H9 (cell line): ENCODE measurements around the gene TNIP3. TPM values are rescaled to one million over a fixed set of nuclear protein-coding genes. Genes with fewer than 3 reads are reported as not detected.

Experiments used
- DNase-seq: peaks from one replicate; pipeline ENCODE4 v3.0.0-alpha.2; 2017
- H2AFZ ChIP-seq: one replicate; pipeline ENCODE4 v1.6.1; 2013; ENCODE audit warnings: mild to moderate bottlenecking, low read length, control low read depth, moderate library complexity
- H2AK5ac ChIP-seq: 2 replicates; pipeline ENCODE4 v1.6.1; 2013; ENCODE audit warnings: low read length, control low read depth, mixed read lengths; ENCODE audit not compliant: insufficient read length
- H2BK120ac ChIP-seq: one replicate; pipeline ENCODE4 v1.6.1; 2013; ENCODE audit warnings: low read depth, mild to moderate bottlenecking, low read length, control low read depth, inconsistent platforms; ENCODE audit not compliant: poor library complexity, severe bottlenecking
- H2BK12ac ChIP-seq: 2 replicates; pipeline ENCODE4 v1.6.1; 2013; ENCODE audit warnings: low read length, control low read depth, mixed read lengths, low read depth; ENCODE audit not compliant: insufficient read length
- H2BK15ac ChIP-seq: 2 replicates; pipeline ENCODE4 v1.6.1; 2013; ENCODE audit warnings: low read depth, low read length, control low read depth
- H2BK20ac ChIP-seq: one replicate; pipeline ENCODE4 v1.6.1; 2013; ENCODE audit warnings: low read depth, mild to moderate bottlenecking, low read length, control low read depth, inconsistent platforms; ENCODE audit not compliant: poor library complexity, severe bottlenecking
- H2BK5ac ChIP-seq: 2 replicates; pipeline ENCODE4 v1.6.1; 2013; ENCODE audit warnings: low read length, control low read depth, mixed read lengths; ENCODE audit not compliant: insufficient read length
- H3K14ac ChIP-seq: 2 replicates; pipeline ENCODE4 v1.6.1; 2013; ENCODE audit warnings: low read length, control low read depth; ENCODE audit not compliant: insufficient read depth
- H3K18ac ChIP-seq: 2 replicates; pipeline ENCODE4 v1.6.1; 2013; ENCODE audit warnings: low read depth, mild to moderate bottlenecking, mixed read lengths, low read length, control low read depth; ENCODE audit not compliant: insufficient read length
- H3K23ac ChIP-seq: 2 replicates; pipeline ENCODE4 v1.6.1; 2013; ENCODE audit warnings: low read length, control low read depth, mixed read lengths, low read depth; ENCODE audit not compliant: insufficient read length
- H3K23me2 ChIP-seq: 2 replicates; pipeline ENCODE4 v1.6.1; 2013; ENCODE audit warnings: low read depth, mild to moderate bottlenecking, mixed read lengths, low read length, control low read depth; ENCODE audit not compliant: insufficient read length, poor library complexity, severe bottlenecking
- H3K27ac ChIP-seq: 2 replicates; pipeline ENCODE4 v1.5.1; 2013; ENCODE audit warnings: low read length, control low read depth, mixed read lengths, low read depth; ENCODE audit not compliant: insufficient read length
- H3K27me3 ChIP-seq: 2 replicates; pipeline ENCODE4 v1.6.1; 2013; ENCODE audit warnings: low read length, control low read depth, inconsistent platforms; ENCODE audit not compliant: insufficient read depth
- H3K4ac ChIP-seq: 2 replicates; pipeline ENCODE4 v1.6.1; 2013; ENCODE audit warnings: low read depth, mild to moderate bottlenecking, control low read depth, inconsistent platforms, low read length, moderate library complexity
- H3K4me1 ChIP-seq: 2 replicates; pipeline ENCODE4 v1.6.1; 2013; ENCODE audit warnings: low read length, control low read depth, inconsistent platforms; ENCODE audit not compliant: insufficient read depth
- H3K4me2 ChIP-seq: 2 replicates; pipeline ENCODE4 v1.6.1; 2013; ENCODE audit warnings: low read length, control low read depth, mixed read lengths; ENCODE audit not compliant: insufficient read length, insufficient read depth
- H3K56ac ChIP-seq: 2 replicates; pipeline ENCODE4 v1.6.1; 2013; ENCODE audit warnings: low read depth, mild to moderate bottlenecking, mixed read lengths, low read length, control low read depth; ENCODE audit not compliant: insufficient read length
- H3K79me1 ChIP-seq: 2 replicates; pipeline ENCODE4 v1.6.1; 2013; ENCODE audit warnings: low read depth, mild to moderate bottlenecking, moderate library complexity, low read length, control low read depth, inconsistent platforms; ENCODE audit not compliant: insufficient read depth, poor library complexity, severe bottlenecking
- H3K79me2 ChIP-seq: 2 replicates; pipeline ENCODE4 v1.6.1; 2013; ENCODE audit warnings: low read length, control low read depth, inconsistent platforms; ENCODE audit not compliant: insufficient read depth
- H3K9ac ChIP-seq: 2 replicates; pipeline ENCODE4 v1.6.1; 2013; ENCODE audit warnings: low read length, control low read depth, mixed read lengths; ENCODE audit not compliant: insufficient read length; ENCODE audit errors: extremely low read depth
- H3K9me3 ChIP-seq: one replicate; pipeline ENCODE4 v1.6.1; 2013; ENCODE audit warnings: low read depth, low read length, inconsistent platforms; ENCODE audit not compliant: control insufficient read depth
- H3T11ph ChIP-seq: one replicate; pipeline ENCODE4 v1.6.1; 2013; ENCODE audit warnings: mild to moderate bottlenecking, low read length, control low read depth, inconsistent platforms
- H4K20me1 ChIP-seq: one replicate; pipeline ENCODE4 v1.6.1; 2013; ENCODE audit not compliant: control insufficient read depth, insufficient read length, insufficient read depth
- H4K5ac ChIP-seq: 2 replicates; pipeline ENCODE4 v1.6.1; 2013; ENCODE audit warnings: low read depth, mild to moderate bottlenecking, mixed read lengths, low read length, control low read depth; ENCODE audit not compliant: insufficient read length
- H4K8ac ChIP-seq: replicated peaks from 2 replicates; pipeline ENCODE4 v1.6.1; 2013; ENCODE audit warnings: low read length, control low read depth, mixed read lengths, low read depth; ENCODE audit not compliant: insufficient read length
- H4K91ac ChIP-seq: 2 replicates; pipeline ENCODE4 v1.6.1; 2013; ENCODE audit warnings: low read depth, mild to moderate bottlenecking, moderate library complexity, mixed read lengths, low read length, control low read depth; ENCODE audit not compliant: insufficient read length
- H3K27ac Mint-ChIP-seq, 3 experiments: 2 replicates in 2 of 3; 3 replicates in 1 of 3; pipeline ENCODE4 v1.8.0; 2020 to 2021; ENCODE audit warnings: mixed read lengths in 3 of 3, mild to moderate bottlenecking in 1 of 3, moderate library complexity in 1 of 3
- H3K27me3 Mint-ChIP-seq: 2 replicates; pipeline ENCODE4 v1.8.0; 2021; ENCODE audit warnings: low read depth, mild to moderate bottlenecking, moderate library complexity, mixed read lengths
- H3K36me3 Mint-ChIP-seq, 3 experiments: 2 replicates in 2 of 3; 3 replicates in 1 of 3; pipeline ENCODE4 v1.8.0; 2020 to 2021; ENCODE audit warnings: low read depth in 3 of 3, mixed read lengths in 3 of 3; ENCODE audit not compliant: insufficient read depth in 1 of 3
- H3K4me1 Mint-ChIP-seq, 2 experiments: 2 replicates each; pipeline ENCODE4 v1.8.0; 2020; ENCODE audit warnings: mixed read lengths in 2 of 2
- H3K4me3 Mint-ChIP-seq, 2 experiments: 2 replicates in 1 of 2; 3 replicates in 1 of 2; pipeline ENCODE4 v1.8.0; 2020 to 2021; ENCODE audit warnings: mild to moderate bottlenecking in 2 of 2, mixed read lengths in 2 of 2, moderate library complexity in 1 of 2
- H3K9me3 Mint-ChIP-seq, 2 experiments: 2 replicates in 1 of 2; 3 replicates in 1 of 2; pipeline ENCODE4 v1.8.0; 2020; ENCODE audit warnings: mild to moderate bottlenecking in 2 of 2, mixed read lengths in 2 of 2, moderate library complexity in 1 of 2
- WGBS: extraction: QIAGEN DNeasy Blood & Tissue Kit; methylation state at CpG from one replicate; pipeline ENCODE4 v1.1.7; 2013; ENCODE audit warnings: missing lambda C conversion rate, low lambda C conversion rate, mixed read lengths; ENCODE audit not compliant: insufficient read length; ENCODE audit errors: extremely low coverage; 5-methylcytosine and 5-hydroxymethylcytosine counted together
- total RNA-seq: library from RNA; stranded (reverse); gene quantifications from 2 replicates; pipeline ENCODE4 v1.2.1, GENCODE V29; 2021
- TF ChIP-seq, protein P1 (sequence below): fragments of 200-600 bp; sonication (generic); conservative IDR thresholded peaks from 3 replicates; pipeline ENCODE4 v1.8.0; 2021; ENCODE audit warnings: antibody characterized with exemption, mild to moderate bottlenecking

The TNIP3 gene
- total RNA-seq, 1 experiment from 2014 or later, result not detected

DNA sequence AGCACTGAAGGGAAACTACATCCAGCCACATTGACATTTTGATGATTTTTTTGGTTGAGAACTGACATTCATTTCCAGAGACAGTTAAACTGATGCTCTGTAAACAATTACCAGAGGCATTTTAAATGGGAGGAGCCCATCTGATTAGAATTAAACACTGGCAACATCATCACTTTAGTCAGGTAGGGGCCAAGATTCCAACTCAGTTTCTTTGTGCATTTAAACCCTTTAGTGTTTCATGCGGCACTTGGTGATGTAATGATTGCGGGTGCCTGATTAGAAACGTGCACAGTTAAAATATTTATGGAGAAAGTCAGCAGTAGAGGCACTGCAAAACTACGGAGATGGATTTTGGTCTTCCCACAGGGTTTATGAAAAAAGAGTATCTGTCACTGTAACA lies 16.1 kb downstream of the TNIP3 start:
- no peaks in the 10 kb centered on the region for H3K4me1 ChIP-seq
- Mint-ChIP-seq H3K9me3 (no peaks in the 10 kb centered on the region), H3K4me1 (no peaks in the 10 kb centered on the region), H3K36me3 (no peaks in the 10 kb centered on the region), H3K4me3 (no peak overlapping the region), H3K27ac (no peak overlapping the region), H3K27me3 (no peaks in the 10 kb centered on the region)
- no peak overlapping the region for H2BK120ac ChIP-seq
- H3K23ac ChIP-seq, result no peak overlapping the region
- H3K27ac ChIP-seq, result no peak overlapping the region
- H3K18ac ChIP-seq, result no peak overlapping the region
- no peak overlapping the region for H3T11ph ChIP-seq
- TF ChIP-seq, protein P1, sequence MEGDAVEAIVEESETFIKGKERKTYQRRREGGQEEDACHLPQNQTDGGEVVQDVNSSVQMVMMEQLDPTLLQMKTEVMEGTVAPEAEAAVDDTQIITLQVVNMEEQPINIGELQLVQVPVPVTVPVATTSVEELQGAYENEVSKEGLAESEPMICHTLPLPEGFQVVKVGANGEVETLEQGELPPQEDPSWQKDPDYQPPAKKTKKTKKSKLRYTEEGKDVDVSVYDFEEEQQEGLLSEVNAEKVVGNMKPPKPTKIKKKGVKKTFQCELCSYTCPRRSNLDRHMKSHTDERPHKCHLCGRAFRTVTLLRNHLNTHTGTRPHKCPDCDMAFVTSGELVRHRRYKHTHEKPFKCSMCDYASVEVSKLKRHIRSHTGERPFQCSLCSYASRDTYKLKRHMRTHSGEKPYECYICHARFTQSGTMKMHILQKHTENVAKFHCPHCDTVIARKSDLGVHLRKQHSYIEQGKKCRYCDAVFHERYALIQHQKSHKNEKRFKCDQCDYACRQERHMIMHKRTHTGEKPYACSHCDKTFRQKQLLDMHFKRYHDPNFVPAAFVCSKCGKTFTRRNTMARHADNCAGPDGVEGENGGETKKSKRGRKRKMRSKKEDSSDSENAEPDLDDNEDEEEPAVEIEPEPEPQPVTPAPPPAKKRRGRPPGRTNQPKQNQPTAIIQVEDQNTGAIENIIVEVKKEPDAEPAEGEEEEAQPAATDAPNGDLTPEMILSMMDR, result no peak
- WGBS, result no CpG with 5 or more reads among the region's 4 CpGs
- no peak overlapping the region for H3K14ac ChIP-seq
- H4K20me1 ChIP-seq, result no peaks in the 10 kb centered on the region
- no peak overlapping the region for H2AFZ ChIP-seq
- H2BK12ac ChIP-seq, result no peak overlapping the region
- no peak for DNase-seq
- no peak overlapping the region for H3K56ac ChIP-seq
- H4K5ac ChIP-seq, result no peak overlapping the region
- H3K4ac ChIP-seq, result no peak overlapping the region
- H3K27me3 ChIP-seq, result no peaks in the 10 kb centered on the region
- H4K8ac ChIP-seq, result no peak overlapping the region
- no peaks in the 10 kb centered on the region for H3K79me1 ChIP-seq
- no peak overlapping the region for H2BK5ac ChIP-seq
- no peak overlapping the region for H3K9ac ChIP-seq
- no peak overlapping the region for H2BK20ac ChIP-seq
- H3K23me2 ChIP-seq, result no peaks in the 10 kb centered on the region
- H3K4me2 ChIP-seq, result no peak overlapping the region
- no peak overlapping the region for H2BK15ac ChIP-seq
- H4K91ac ChIP-seq, result no peak overlapping the region
- no peaks in the 10 kb centered on the region for H3K9me3 ChIP-seq
- H3K79me2 ChIP-seq, result no peaks in the 10 kb centered on the region
- H2AK5ac ChIP-seq, result no peak overlapping the region
